Kidney glomerular epithelial cell (primary cell): Measurements from ENCODE around the gene GANC.
A peak's percentile ranks its signal among the peaks of the same experiment; 100 is the strongest.
"Not testable (repeated sequence)": the region's sequence is repeated elsewhere in the genome, so short reads cannot be mapped to it uniquely, and the experiment has no call there.

Experiments
- DNase-seq: peaks from one replicate; lab custom pipeline; 2025; lab: John Stamatoyannopoulos, UW

The GANC gene

DNA sequence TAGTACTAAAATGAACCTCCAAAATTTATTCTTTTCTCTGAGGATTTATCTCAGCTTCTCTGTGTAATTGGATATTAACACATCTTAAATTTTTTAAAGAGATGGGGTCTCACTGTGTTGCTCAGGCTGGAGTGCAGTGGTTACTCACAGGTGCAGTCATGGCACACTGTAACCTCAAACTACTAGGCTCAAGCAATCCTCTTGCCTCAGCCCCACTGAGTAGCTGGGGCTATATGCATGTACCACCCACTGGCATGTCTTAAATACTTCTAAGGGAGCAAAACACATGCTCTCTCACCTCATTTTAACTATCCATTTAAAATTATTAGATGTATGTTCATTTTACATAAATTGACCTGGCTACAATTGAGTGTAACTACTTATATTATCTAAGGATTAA is 11.6 kb downstream of the GANC start:
- no peak for DNase-seq

- DNase-seq = no peak
These were observed 12.0 kb downstream of the GANC start for GRCh38 chr15:42285034-42285433.

- no peak for DNase-seq
These were observed 13.5 kb downstream of the GANC start for GRCh38 chr15:42286445-42287029.

DNA sequence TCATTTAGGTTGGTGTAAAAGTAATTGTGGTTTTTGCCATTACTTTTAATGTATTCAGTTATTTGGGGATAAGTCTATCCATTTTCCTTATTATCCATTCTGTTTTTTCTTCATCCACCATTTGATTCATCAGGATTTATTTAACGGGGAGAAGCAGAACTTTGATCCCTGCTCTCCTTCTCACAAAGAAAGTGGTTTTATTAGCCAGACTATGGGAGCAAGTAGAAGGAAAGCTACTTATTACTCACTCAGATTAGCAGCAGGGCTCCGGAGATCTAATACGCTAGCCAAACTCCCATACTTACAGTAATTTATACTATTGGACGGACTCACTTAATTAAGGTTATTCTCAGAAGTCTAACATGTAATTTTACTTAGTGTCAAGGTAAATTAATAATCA is 14.9 kb downstream of the GANC start:
- no peak for DNase-seq

GRCh38 chr15:42289166-42289565 is 16.2 kb downstream of the GANC start:
- no peak for DNase-seq

- DNase-seq = not testable (repeated sequence)
These were observed 28.0 kb downstream of the GANC start for GRCh38 chr15:42301004-42301403.

- DNase-seq = no peak
These were observed 33.7 kb downstream of the GANC start for GRCh38 chr15:42306681-42307080.

- DNase-seq = no peak
These were observed 40.5 kb downstream of the GANC start for GRCh38 chr15:42313463-42313862.

GRCh38 chr15:42314818-42315217 is 41.8 kb downstream of the GANC start:
- DNase-seq = no peak

- DNase-seq = no peak
These were observed 42.5 kb downstream of the GANC start for GRCh38 chr15:42315521-42315920.

- not testable (repeated sequence) for DNase-seq
These were observed 43.3 kb downstream of the GANC start for GRCh38 chr15:42316282-42316805.

- DNase-seq = no peak
These were observed 46.2 kb downstream of the GANC start for GRCh38 chr15:42319206-42319605.

DNA sequence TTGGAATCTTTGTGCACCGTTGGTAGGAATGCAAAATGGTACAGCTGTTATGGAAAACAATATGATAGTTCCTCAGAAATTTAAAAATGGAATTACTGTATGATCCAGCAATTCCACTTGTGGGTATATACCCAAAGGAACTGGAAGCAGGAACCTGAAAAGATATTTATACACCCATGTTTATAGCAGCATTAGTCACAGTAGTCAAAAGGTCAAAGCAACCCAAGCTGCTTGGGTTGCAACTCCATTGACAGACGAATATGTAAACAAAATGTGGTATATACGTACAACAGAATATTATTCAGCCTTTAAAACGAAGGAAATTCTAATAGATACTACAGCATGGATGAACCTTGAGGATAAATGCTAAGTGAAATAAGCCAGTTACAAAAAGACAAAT is 51.3 kb downstream of the GANC start:
- DNase-seq = no peak

DNA sequence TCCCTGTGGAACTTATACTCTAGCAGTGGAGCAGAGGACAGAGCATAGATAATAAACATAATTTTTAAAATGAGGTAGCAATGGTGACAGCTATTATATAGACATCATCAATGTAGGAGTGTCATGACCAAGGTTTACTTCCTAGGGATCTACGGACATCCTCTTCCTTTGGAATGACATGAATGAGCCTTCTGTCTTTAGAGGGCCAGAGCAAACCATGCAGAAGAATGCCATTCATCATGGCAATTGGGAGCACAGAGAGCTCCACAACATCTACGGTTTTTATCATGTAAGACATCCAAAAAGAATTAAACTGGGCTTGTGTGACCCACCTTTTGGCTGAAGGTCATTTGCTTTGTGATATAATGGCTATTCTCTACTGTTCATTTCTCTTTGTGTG is 56.2 kb downstream of the GANC start:
- no peak for DNase-seq

- no peak for DNase-seq
These were observed 57.0 kb downstream of the GANC start for GRCh38 chr15:42329992-42330391.

DNA sequence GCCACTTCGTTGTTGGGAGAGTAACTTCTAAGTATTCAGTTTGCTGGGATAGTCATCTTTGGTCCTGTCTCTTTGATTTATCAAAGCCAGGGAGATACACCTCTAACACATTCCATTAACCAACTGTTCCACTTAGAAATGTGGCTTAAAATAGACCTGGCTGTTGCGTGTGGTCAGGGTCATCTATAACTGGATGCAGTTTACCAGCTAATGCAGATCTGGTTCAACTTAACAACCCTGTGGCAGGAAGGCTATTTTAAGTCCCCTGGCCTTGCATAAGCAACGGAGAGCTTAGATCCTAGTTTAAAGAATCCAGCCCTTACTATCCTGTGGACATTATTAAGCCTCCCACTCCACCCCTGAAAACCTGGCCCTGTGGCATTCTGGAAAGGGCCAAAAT is 58.2 kb downstream of the GANC start:
- no peak for DNase-seq

GRCh38 chr15:42332331-42332730 is 59.3 kb downstream of the GANC start:
- DNase-seq = no peak

GRCh38 chr15:42335074-42335473 is 62.1 kb downstream of the GANC start:
- DNase-seq = no peak

DNA sequence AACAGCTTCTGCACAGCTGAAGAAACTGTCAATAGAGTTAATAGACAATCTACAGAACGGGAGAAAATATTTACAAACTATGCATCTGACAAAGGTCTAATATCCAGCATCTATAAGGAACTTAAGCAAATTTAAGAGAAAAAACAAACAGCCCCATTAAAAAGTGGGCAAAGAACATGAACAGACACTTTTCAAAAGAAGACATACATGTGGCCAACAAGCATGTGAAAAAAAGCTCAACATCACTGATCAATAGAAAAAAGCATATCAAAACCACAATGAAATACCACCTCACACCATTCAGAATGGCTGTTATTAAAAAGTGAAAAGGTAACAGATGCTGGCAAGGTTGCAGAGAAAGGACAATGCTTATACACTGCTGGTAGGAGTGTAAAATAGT is 63.6 kb downstream of the GANC start:
- DNase-seq = not testable (repeated sequence)

DNA sequence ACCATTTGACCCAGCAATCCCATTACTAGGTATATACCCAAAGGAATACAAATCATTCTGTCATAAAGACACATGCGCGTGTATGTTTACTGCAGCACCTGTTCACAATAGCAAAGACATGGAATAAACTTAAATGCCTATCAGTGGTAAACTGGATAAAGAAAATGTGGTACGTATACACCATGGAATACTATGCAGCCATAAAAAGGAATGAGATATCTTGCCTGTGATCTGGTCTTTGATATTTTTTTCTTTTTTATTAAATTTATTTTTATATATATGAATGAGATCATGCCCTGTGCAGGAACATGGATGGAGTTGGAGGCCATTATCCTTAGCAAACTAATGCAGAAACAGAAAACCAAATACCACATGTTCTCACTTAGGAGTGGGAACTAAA is 64.1 kb downstream of the GANC start:
- DNase-seq = not testable (repeated sequence)

GRCh38 chr15:42338500-42338899 is 65.5 kb downstream of the GANC start:
- DNase-seq = no peak

DNA sequence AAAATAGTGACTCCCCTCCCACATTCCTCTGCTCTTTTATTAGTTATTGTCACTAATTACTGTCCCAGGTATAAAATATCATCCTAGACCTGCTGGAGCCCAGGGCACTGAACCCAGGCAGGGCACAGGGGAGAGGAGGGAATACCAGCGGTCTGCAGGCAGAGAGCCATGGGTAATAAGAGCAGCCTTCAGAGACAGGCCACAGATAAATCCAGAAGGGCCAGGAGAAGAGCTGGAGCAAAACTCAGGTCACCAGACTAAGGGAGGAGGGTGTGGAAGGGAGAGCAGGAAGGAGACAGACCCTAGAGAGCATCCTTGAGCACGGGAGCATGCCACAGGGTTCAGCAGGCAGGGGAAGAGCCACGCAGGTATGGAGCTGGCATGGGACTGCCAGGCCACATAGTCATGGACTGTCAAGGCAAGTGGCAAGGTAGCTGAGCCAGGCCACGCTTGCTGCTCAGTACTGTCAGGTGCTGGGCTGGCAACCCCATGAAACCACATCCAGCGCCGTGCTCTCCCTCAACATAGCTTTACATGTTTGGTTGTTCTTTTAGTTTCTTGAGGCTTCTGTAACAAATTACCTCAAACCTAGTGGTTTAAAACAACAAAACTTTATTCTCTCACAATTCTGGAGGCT is 70.7 kb downstream of the GANC start:
- no peak for DNase-seq

GRCh38 chr15:42344763-42345162 is 71.8 kb downstream of the GANC start:
- peak; percentile 6 for DNase-seq

DNA sequence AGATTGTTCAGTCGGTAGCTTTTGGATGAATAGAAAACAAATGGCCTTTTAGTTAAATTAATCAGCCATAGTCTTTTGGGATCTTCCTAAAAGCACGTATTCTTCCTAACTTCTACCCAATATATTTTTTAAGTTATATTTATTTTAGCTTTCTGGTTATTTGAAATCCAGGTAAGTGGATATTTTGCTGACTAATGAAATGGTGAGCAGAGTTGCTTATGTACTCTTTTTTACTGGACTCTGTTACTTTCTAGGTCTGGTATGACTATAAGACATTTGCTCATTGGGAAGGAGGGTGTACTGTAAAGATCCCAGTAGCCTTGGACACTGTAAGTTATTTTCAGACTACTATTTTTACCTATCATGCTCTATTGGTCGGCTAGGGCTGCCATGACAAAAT is 72.5 kb downstream of the GANC start:
- no peak for DNase-seq
